ENCODE results near the gene HDAC3. TPM values are rescaled to one million over a fixed set of nuclear protein-coding genes. Genes with fewer than 3 reads are reported as not detected.

HDAC3 gene
- total and polyA plus RNA-seq, 9 donors: 34.2 to 73.8 (median 49.4) TPM

DNA sequence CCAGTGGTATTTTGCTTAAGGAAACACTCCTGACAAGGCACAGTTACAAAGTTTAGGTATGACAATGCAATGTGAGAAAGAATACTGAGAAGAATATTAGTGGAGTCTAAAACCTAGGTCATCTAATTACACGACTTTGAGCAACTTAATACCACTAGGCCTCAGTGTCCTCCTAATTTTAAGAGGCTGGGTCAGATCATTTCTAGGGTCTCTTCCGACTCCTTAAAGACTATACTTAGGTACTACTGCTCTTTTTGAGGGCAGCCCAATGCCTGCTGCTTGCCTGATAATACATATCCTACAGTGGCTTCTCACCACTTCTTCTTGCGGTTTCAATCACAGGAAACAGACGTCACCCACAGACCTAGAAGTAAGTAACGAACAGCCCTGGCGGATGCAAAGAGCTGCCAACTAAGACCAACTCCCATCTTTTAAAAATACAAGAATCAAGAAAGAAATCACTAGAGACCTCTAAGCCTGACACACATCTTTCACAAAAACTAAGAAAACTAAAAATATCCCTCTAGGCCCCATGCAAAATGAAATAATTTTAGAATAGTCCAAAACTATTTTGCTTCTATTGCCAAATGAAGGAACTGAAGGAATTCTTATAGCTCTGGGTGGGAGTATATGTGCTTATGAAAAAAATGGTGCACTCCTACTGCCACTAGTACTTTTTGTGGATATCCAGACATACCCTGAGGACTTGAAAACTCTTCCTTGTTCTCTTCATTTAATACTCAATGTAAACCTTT, 30.9 kb downstream of the HDAC3 start:
- 75 to 80% (median 77%) methylated on average over 6 of the region's 6 CpGs for WGBS, 3 donors
- H3K4me1 ChIP-seq (ENCODE audit: insufficient read depth): no peaks in the 10 kb centered on the region
- H3K9me3 ChIP-seq: no peaks in the 10 kb centered on the region
- DNase-seq: no peak
- no peaks in the 10 kb centered on the region for H3K36me3 ChIP-seq
- no peak overlapping the region for H3K4me3 ChIP-seq
- TF ChIP-seq EP300 (IDR thresholded peaks at IDR 0.05) (no peak), POLR2A (IDR thresholded peaks at IDR 0.05) (no peak)
- TF ChIP-seq, protein P1, sequence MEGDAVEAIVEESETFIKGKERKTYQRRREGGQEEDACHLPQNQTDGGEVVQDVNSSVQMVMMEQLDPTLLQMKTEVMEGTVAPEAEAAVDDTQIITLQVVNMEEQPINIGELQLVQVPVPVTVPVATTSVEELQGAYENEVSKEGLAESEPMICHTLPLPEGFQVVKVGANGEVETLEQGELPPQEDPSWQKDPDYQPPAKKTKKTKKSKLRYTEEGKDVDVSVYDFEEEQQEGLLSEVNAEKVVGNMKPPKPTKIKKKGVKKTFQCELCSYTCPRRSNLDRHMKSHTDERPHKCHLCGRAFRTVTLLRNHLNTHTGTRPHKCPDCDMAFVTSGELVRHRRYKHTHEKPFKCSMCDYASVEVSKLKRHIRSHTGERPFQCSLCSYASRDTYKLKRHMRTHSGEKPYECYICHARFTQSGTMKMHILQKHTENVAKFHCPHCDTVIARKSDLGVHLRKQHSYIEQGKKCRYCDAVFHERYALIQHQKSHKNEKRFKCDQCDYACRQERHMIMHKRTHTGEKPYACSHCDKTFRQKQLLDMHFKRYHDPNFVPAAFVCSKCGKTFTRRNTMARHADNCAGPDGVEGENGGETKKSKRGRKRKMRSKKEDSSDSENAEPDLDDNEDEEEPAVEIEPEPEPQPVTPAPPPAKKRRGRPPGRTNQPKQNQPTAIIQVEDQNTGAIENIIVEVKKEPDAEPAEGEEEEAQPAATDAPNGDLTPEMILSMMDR (IDR thresholded peaks at IDR 0.05): no peak
- H3K27me3 ChIP-seq: no peaks in the 10 kb centered on the region
- intact Hi-C loops (cut with DNase I): no loop called here
- H3K27ac ChIP-seq: no peak overlapping the region

- 63 to 69% (median 64%) methylated on average over 6 of the region's 6 CpGs for WGBS, 3 donors
These were observed 32.5 kb downstream of the HDAC3 start for GRCh38 chr5:141603923-141604717.

DNA sequence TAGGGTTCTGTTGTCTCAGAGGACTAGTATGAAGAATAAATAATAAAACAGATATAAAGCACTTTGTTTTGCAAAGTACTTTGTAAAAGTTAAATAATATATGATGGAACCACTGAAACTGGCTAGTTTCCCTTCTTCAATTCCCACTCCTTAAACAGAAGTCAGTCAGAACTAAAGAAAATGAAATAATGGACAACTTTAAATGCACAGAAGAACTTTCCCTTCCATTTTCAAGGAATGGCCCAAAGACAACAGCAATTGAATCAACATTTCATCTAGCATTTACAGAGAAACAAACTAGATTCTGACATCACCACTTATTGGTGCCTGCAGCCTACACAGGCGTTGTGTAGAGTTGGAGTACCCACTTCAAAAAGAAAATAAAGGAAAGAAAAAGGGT, 34.0 kb downstream of the HDAC3 start:
- DNase-seq: no peak
- Histone ChIP-seq H3K4me1 (ENCODE audit: insufficient read depth) (no peaks in the 10 kb centered on the region), H3K4me3 (no peak overlapping the region), H3K36me3 (no peaks in the 10 kb centered on the region), H3K27me3 (no peaks in the 10 kb centered on the region), H3K9me3 (no peaks in the 10 kb centered on the region), H3K27ac (no peak overlapping the region)
- TF ChIP-seq, protein P1 (IDR thresholded peaks at IDR 0.05): no peak
- TF ChIP-seq EP300 (IDR thresholded peaks at IDR 0.05) (no peak), POLR2A (IDR thresholded peaks at IDR 0.05) (no peak)
- intact Hi-C loops (cut with DNase I): no loop called here
- WGBS, 3 donors: 92 to 97% (median 96%) methylated on average over 1 of the region's 1 CpG

More at GRCh38 chr5:141603923-141604717, 32.5 kb downstream of the HDAC3 start:
- Histone ChIP-seq H3K27ac (no peak overlapping the region), H3K4me1 (ENCODE audit: insufficient read depth) (no peaks in the 10 kb centered on the region), H3K4me3 (no peak overlapping the region), H3K36me3 (no peaks in the 10 kb centered on the region), H3K27me3 (no peaks in the 10 kb centered on the region), H3K9me3 (no peaks in the 10 kb centered on the region)
- intact Hi-C loops (cut with DNase I): no loop called here
- TF ChIP-seq, protein P1 (IDR thresholded peaks at IDR 0.05): no peak
- TF ChIP-seq EP300 (IDR thresholded peaks at IDR 0.05): no peak
- TF ChIP-seq POLR2A (IDR thresholded peaks at IDR 0.05): no peak
- peak in 1 of 5 donors; percentile 57 for DNase-seq

DNA sequence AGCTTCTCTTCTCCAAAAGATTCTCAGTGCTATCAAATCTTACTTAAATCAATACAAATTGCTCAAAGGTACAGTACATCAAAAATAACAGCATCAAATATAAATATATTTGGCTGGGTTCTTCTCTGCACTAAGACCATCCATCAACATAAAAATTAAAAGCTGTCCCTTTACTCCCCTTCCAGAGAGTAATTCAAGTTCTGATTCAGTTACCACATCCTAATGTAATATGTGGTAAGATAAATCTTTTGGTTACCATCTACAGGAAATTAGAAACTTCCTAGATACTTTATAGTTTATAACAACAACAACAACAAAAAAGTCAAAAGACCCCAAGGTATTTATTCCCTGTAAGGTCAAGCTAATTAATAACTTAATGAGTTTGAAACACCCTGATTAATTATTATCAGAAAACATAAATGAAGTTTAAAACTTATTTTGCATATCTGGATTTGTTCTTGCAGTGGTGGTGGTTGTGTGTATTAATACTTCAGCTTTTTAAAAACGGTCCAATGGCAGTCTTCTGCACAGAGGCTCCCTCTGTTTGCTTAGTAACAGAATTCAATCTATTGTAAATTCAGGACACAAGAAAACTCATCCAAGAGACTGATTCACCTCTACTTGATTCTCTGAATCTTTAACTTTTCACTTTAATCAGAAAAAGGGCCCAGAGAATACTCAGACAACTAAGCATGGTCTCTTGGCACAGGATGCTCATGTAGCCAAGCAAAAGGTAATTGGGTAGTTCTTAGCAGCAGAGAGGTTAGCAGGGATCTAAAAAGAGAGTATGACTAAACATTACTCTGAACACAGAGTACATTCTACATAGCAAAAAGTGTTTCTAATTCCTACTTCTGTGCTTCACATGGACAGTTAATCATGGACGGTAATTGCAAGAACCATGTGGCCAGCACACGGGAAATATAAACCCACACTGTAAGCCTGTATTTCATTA, 38.0 kb downstream of the HDAC3 start:
- Histone ChIP-seq H3K4me3 (no peak overlapping the region), H3K36me3 (no peaks in the 10 kb centered on the region), H3K27ac (no peak overlapping the region), H3K4me1 (ENCODE audit: insufficient read depth) (no peaks in the 10 kb centered on the region), H3K9me3 (no peaks in the 10 kb centered on the region), H3K27me3 (no peaks in the 10 kb centered on the region)
- no peak for DNase-seq
- 75 to 82% (median 77%) methylated on average over 3 of the region's 3 CpGs for WGBS, 3 donors
- TF ChIP-seq POLR2A (IDR thresholded peaks at IDR 0.05) (no peak), EP300 (IDR thresholded peaks at IDR 0.05) (no peak)
- TF ChIP-seq, protein P1 (IDR thresholded peaks at IDR 0.05): no peak
- intact Hi-C loops (cut with DNase I): no loop called here

All from ovary (tissue), 9 donors.